ENCODE data around the gene SOX30.

SOX30 gene

GRCh38 chr5:157592594-157592993 is 59.6 kb downstream of the SOX30 start:
- TF ChIP-seq, protein P1, sequence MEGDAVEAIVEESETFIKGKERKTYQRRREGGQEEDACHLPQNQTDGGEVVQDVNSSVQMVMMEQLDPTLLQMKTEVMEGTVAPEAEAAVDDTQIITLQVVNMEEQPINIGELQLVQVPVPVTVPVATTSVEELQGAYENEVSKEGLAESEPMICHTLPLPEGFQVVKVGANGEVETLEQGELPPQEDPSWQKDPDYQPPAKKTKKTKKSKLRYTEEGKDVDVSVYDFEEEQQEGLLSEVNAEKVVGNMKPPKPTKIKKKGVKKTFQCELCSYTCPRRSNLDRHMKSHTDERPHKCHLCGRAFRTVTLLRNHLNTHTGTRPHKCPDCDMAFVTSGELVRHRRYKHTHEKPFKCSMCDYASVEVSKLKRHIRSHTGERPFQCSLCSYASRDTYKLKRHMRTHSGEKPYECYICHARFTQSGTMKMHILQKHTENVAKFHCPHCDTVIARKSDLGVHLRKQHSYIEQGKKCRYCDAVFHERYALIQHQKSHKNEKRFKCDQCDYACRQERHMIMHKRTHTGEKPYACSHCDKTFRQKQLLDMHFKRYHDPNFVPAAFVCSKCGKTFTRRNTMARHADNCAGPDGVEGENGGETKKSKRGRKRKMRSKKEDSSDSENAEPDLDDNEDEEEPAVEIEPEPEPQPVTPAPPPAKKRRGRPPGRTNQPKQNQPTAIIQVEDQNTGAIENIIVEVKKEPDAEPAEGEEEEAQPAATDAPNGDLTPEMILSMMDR (IDR thresholded peaks at IDR 0.05; ENCODE audit: low read depth, low read length, missing control alignments), result no peak
- DNase-seq (ENCODE audit: extremely low read depth, low read depth), result no peak

DNA sequence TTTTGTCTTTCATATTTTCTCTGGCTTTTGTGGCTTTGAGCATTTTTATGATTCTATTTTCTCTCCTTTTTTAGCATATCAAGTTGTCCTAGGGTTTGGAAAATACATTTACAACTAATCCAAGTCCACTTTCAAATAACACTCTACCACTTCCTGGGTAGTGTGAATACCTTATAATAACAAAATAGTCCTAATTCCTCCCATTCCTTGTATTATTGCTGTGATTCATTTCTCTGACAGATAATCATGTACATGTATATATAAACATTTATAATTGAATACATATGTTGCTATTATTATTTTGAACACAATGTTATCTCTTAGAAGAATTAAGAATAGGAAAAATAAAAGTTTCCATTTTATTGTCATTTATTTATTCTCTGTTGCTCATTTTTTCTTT is 61.8 kb downstream of the SOX30 start:
- H3K4me3 ChIP-seq (replicated peaks; ENCODE audit: low read depth, low read length), result no peak overlapping the region
- TF ChIP-seq, protein P1 (IDR thresholded peaks at IDR 0.05; ENCODE audit: low read depth, low read length, missing control alignments), result no peak
- DNase-seq (ENCODE audit: extremely low read depth, low read depth), result no peak

More at GRCh38 chr5:157592594-157592993, 59.6 kb downstream of the SOX30 start:
- H3K4me3 ChIP-seq (replicated peaks; ENCODE audit: low read depth, low read length), result no peak overlapping the region

- TF ChIP-seq, protein P1 (IDR thresholded peaks at IDR 0.05; ENCODE audit: low read depth, low read length, missing control alignments), result no peak
- no peak for DNase-seq (ENCODE audit: extremely low read depth, low read depth)
- H3K4me3 ChIP-seq (replicated peaks; ENCODE audit: low read depth, low read length), result no peak overlapping the region
These were observed 67.6 kb downstream of the SOX30 start for GRCh38 chr5:157584628-157585027.

DNA sequence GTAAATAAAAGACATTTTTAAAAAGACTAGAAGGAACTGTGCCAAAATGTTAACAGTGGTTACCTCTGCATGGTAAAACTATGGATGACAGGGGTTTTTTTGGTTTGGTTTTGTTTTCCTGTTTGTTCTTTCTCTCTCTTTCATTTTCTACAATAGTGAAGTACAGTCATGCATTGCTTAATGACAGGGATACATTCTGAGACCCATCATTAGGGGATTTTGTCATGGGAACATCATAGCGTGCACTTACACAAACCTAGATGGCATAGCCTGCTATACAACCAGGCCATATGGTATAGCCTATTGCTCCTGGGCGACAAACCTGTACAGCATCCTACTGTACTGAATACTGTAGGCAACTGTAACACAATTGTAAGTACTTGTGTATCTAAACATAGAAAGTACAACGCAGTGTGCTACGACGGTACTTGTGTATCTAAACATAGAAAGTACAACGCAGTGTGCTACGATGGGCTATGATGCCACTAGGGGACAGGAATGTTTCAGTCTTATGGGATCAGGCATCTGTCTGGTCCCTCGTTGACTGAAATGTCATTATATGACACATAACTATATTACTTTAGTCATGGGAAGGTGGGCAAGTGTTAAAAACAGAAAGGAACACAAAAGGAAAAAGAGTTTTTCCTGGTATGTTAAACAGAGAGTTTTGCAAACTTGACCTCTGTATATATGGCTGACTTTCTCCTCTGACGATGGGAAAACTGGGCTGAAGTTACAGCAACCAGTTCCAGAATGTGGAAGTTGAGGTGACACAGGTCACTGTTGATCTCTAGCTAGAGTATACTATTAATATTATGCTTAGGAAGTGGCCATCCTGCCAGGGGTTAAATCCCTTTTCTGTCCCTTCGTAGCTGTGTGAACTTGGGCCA is 69.3 kb downstream of the SOX30 start:
- no peak overlapping the region for H3K4me3 ChIP-seq (replicated peaks; ENCODE audit: low read depth, low read length)
- TF ChIP-seq, protein P1 (IDR thresholded peaks at IDR 0.05; ENCODE audit: low read depth, low read length, missing control alignments), result no peak
- DNase-seq (ENCODE audit: extremely low read depth, low read depth), result no peak

DNA sequence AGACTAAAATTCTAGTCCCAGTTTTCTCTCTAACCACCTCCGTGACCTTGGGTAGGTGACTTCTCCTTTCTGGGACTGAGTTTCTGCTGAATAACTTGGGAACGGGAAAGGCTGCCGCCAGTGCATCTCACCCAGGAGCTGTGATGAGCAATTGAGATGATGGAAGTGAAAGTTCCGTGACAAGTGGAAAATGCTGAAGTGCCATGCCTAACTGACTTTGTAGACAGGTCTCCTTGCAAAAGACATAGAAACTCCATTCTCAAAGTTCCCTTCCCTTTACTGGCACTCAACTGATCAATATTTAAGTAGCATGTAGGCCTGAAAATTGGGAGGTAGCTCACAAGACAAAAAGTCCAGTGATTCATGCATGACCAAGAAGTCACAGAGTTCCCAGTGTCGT is 70.3 kb downstream of the SOX30 start:
- no peak for DNase-seq (ENCODE audit: extremely low read depth, low read depth)
- TF ChIP-seq, protein P1 (IDR thresholded peaks at IDR 0.05; ENCODE audit: low read depth, low read length, missing control alignments), result no peak

DNA sequence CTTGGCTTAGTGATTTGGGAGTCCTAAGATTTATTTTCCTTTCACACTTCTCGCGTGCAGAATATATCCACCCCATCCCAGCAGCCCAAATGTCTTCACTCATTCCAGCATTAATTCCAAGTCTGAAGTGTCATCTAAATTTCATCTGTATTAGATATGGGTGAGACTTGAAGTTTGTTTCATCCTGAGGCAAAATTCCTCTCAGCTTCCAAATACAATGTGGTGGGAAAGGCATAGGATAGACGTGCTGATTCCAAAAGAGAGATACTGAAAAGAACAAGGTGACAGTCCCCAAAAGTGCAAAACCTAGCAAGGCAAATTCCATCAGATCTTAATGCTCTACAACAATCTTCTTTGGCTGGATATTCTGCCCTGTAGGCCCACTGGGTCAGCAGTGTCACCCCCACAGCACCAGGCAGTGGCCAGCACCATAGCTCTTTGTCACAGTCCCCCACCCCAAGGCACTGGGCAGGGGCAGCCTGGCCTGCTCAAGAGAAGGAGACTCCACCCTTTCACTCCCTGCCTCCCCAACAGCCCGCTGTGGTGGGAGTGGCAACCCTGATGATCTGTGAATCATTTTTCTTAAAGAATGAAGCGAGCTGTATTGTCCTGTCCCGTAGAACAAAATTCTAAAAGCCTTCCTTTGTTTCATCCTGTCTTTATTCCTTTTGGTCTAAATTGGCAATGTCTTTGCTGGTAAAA is 74.0 kb downstream of the SOX30 start:
- DNase-seq (ENCODE audit: extremely low read depth, low read depth), result no peak
- H3K4me3 ChIP-seq (replicated peaks; ENCODE audit: low read depth, low read length), result no peak overlapping the region
- TF ChIP-seq, protein P1 (IDR thresholded peaks at IDR 0.05; ENCODE audit: low read depth, low read length, missing control alignments), result no peak

More for the DNA sequence above, 70.3 kb downstream of the SOX30 start:
- no peak overlapping the region for H3K4me3 ChIP-seq (replicated peaks; ENCODE audit: low read depth, low read length)

Measured in HFF-Myc (cell line).